Fibroblast of lung (primary cell): ENCODE measurements around the gene PACC1.

Source experiments
- EZH2 ChIP-seq: IDR thresholded peaks from 2 replicates; pipeline ENCODE4 v1.5.1; 2012; ENCODE audit warnings: low read length, control low read depth, mild to moderate bottlenecking; ENCODE audit errors: missing control alignments
- TF ChIP-seq, protein P1 (sequence below), 2 donors: IDR thresholded peaks in 1 of 2; conservative IDR thresholded peaks in 1 of 2; 1 replicate in 1 of 2; 2 replicates in 1 of 2; pipeline ENCODE4 v1.5.1; 2011 to 2012; ENCODE audit warnings: low read length in 2 of 2, control low read depth in 1 of 2, inconsistent platforms in 1 of 2, low read depth in 1 of 2, mild to moderate bottlenecking in 1 of 2

DNA sequence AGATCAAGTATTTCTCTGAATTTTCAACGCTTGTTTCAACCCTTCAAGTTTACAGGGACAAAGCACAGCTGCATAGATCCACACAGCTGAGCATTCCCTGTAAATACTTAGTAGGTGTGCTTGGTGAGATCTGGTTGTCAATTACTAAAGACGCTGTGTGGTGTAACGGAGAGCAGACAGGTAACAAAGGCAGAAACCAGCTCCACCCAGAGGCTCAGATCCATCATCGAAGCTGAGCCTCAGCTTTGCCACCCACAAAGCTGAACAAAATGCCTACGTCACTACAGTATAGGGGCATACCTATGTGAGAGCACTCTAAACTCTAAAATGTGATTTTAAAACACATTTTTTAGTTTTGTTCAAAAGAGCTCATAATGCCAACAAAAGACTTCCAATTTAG is 38.7 kb downstream of the PACC1 start:
- TF ChIP-seq, protein P1, sequence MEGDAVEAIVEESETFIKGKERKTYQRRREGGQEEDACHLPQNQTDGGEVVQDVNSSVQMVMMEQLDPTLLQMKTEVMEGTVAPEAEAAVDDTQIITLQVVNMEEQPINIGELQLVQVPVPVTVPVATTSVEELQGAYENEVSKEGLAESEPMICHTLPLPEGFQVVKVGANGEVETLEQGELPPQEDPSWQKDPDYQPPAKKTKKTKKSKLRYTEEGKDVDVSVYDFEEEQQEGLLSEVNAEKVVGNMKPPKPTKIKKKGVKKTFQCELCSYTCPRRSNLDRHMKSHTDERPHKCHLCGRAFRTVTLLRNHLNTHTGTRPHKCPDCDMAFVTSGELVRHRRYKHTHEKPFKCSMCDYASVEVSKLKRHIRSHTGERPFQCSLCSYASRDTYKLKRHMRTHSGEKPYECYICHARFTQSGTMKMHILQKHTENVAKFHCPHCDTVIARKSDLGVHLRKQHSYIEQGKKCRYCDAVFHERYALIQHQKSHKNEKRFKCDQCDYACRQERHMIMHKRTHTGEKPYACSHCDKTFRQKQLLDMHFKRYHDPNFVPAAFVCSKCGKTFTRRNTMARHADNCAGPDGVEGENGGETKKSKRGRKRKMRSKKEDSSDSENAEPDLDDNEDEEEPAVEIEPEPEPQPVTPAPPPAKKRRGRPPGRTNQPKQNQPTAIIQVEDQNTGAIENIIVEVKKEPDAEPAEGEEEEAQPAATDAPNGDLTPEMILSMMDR (conservative IDR thresholded peaks at IDR 0.05 in 1 of 2, IDR thresholded peaks at IDR 0.05 in 1 of 2; ENCODE audit: low read depth in 1 of 2, low read length in 2 of 2): no peak
- no peak for TF ChIP-seq EZH2
